Measurements from ENCODE around the gene SYNM. TPM values are rescaled to one million over a fixed set of nuclear protein-coding genes. Genes with fewer than 3 reads are reported as not detected.
"Not testable (repeated sequence)": the region's sequence is repeated elsewhere in the genome, so short reads cannot be mapped to it uniquely, and the experiment has no call there.

SYNM gene
- total and polyA plus RNA-seq, 2 experiments from 2014 or later: 0.18 to 0.97 TPM

DNA sequence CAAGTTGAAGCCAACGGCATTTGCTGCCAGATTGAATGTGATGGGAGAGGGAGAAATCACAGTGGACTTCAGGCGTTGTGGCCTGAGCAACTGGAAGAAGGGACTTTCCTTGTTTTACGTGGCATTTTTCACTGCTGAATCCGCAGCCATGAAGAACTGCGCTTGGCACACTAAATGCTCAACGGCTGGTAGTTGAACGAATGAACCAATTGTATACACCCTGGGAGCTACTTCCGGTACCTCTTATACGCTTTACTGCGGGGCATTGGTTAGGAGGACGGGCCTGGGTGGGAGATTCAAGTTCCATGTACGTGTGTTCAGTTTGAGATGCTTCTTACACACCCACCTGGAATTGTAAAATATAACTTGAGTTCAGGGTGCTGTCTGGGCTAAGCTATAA lies 5.2 kb downstream of the SYNM start:
- H3K27ac ChIP-seq: no peak overlapping the region
- H3K4me2 ChIP-seq (ENCODE audit: unreplicated experiment): no peak overlapping the region
- H3F3A ChIP-seq (ENCODE audit: insufficient read depth): no peaks in the 10 kb centered on the region
- no peaks in the 10 kb centered on the region for H3K9me2 ChIP-seq (ENCODE audit: insufficient read depth)
- in situ Hi-C loops (cut with MboI): loop anchor here (25.0 kb wide), 1 partner anchor 627 kb away; the partner anchor contains the start of gene LYSMD4
- 83 to 88% methylated on average over 12 of the region's 12 CpGs for WGBS, 2 experiments (ENCODE audit: low coverage in 1 of 2, low lambda C conversion rate in 2 of 2, missing lambda C conversion rate in 2 of 2)
- TF ChIP-seq EZH2 (IDR thresholded peaks at IDR 0.05; ENCODE audit: insufficient read depth, poor library complexity, severe bottlenecking): no peak
- TF ChIP-seq EZH2phosphoT487 (IDR thresholded peaks at IDR 0.05; ENCODE audit: insufficient read depth, low read depth): no peak
- H3K79me2 ChIP-seq (ENCODE audit: insufficient read depth): no peaks in the 10 kb centered on the region
- 0 out of 2 replicates have a peak, but pooled peaks cover 4% of the 10 kb centered on the region for H3K27me3 ChIP-seq (replicated peaks; ENCODE audit: insufficient read depth)
- no peaks in the 10 kb centered on the region for H4K20me1 ChIP-seq (ENCODE audit: insufficient read depth)
- no peaks in the 10 kb centered on the region for H3K36me3 ChIP-seq (ENCODE audit: low read depth)
- no peak overlapping the region for H2AFZ ChIP-seq
- DNase-seq: no peak
- H3K9me3 ChIP-seq (ENCODE audit: low read depth): no peaks in the 10 kb centered on the region
- H3K4me3 ChIP-seq: no peak overlapping the region
- H3K4me1 ChIP-seq (ENCODE audit: insufficient read depth): 0 out of 2 replicates have a peak, but pooled peaks cover 4% of the 10 kb centered on the region
- no peak overlapping the region for H3K9ac ChIP-seq

DNA sequence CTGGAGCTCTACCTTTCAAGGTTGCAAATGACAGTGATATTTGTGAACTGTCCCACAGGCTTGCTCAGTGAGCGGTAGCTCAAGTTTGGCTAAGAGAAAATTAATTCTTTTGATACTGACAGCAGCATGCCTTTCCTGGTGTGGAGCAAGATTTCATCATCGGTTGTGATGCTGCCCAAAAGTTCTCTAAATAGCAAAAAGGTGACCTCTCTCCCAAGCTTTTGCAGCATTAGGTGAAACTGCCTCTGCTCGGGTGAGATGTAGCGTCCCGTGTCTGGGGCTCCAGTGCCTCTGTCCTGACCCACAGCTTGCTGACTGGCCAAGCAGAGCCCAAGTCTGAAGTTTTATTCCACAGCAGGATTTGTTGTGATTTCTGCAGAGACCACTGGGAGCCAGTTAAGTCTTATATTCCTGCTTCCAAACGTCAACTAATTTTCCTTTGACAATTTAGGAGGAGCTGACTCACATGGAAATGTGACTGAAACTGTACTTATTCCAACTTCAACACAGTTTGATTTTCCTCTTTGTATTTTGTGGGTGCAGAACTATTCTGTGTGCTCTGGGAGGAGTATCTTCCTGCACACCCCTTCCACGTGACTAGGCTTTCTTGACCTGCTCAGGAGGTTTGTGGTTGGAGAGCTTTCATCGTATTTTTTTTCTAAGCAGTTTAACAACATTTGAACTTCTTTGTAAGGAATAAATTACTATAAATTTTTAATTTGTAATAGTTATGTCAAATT lies 5.9 kb downstream of the SYNM start:
- TF ChIP-seq EZH2phosphoT487 (IDR thresholded peaks at IDR 0.05; ENCODE audit: insufficient read depth, low read depth) (no peak), EZH2 (IDR thresholded peaks at IDR 0.05; ENCODE audit: insufficient read depth, poor library complexity, severe bottlenecking) (no peak)
- Histone ChIP-seq H3F3A (ENCODE audit: insufficient read depth) (no peaks in the 10 kb centered on the region), H3K9me3 (ENCODE audit: low read depth) (no peaks in the 10 kb centered on the region), H3K79me2 (ENCODE audit: insufficient read depth) (no peaks in the 10 kb centered on the region), H2AFZ (no peak overlapping the region), H3K9me2 (ENCODE audit: insufficient read depth) (no peaks in the 10 kb centered on the region), H4K20me1 (ENCODE audit: insufficient read depth) (no peaks in the 10 kb centered on the region), H3K4me1 (ENCODE audit: insufficient read depth) (0 out of 2 replicates have a peak, but pooled peaks cover 4% of the 10 kb centered on the region), H3K9ac (no peak overlapping the region), H3K4me3 (no peak overlapping the region), H3K36me3 (ENCODE audit: low read depth) (no peaks in the 10 kb centered on the region), H3K27ac (no peak overlapping the region), H3K4me2 (ENCODE audit: unreplicated experiment) (no peak overlapping the region), H3K27me3 (replicated peaks; ENCODE audit: insufficient read depth) (0 out of 2 replicates have a peak, but pooled peaks cover 4% of the 10 kb centered on the region)
- WGBS, 2 experiments (ENCODE audit: low coverage in 1 of 2, low lambda C conversion rate in 2 of 2, missing lambda C conversion rate in 2 of 2): 43 to 47% methylated on average over 8 of the region's 8 CpGs
- peak; percentile 31 for DNase-seq
- in situ Hi-C loops (cut with MboI): loop anchor here (25.0 kb wide), 1 partner anchor 627 kb away; the partner anchor contains the start of gene LYSMD4

DNA sequence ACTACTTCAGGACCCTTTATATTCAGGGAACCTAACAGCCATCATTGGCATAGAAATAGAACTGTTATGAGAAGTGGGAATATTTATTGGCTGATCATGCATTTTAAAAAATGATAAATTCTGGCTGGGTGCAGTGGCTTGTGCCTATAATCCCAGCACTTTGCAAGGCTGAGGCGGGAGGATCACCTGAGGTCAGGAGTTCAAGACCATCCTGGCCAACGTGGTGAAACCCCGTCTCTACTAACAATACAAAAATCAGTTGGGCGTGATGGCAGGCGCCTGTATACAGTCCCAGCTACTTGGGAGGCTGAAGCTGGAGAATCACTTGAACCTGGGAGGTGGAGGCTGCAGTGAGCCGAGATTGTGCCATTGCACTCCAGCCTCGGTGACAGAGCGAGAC lies 6.8 kb downstream of the SYNM start:
- H3F3A ChIP-seq (ENCODE audit: insufficient read depth); H3K9me2 ChIP-seq (ENCODE audit: insufficient read depth); H3K4me2 ChIP-seq (ENCODE audit: unreplicated experiment); H3K79me2 ChIP-seq (ENCODE audit: insufficient read depth); H2AFZ ChIP-seq; H4K20me1 ChIP-seq (ENCODE audit: insufficient read depth); H3K27me3 ChIP-seq (replicated peaks; ENCODE audit: insufficient read depth); H3K9me3 ChIP-seq (ENCODE audit: low read depth); H3K27ac ChIP-seq; H3K4me3 ChIP-seq; DNase-seq; H3K36me3 ChIP-seq (ENCODE audit: low read depth); H3K9ac ChIP-seq; H3K4me1 ChIP-seq (ENCODE audit: insufficient read depth): not testable (repeated sequence)
- in situ Hi-C loops (cut with MboI): loop anchor here (25.0 kb wide), 1 partner anchor 626 kb away; the partner anchor contains the start of gene LYSMD4
- 86 to 92% methylated on average over 8 of the region's 8 CpGs for WGBS, 2 experiments (ENCODE audit: low coverage in 1 of 2, low lambda C conversion rate in 2 of 2, missing lambda C conversion rate in 2 of 2)

DNA sequence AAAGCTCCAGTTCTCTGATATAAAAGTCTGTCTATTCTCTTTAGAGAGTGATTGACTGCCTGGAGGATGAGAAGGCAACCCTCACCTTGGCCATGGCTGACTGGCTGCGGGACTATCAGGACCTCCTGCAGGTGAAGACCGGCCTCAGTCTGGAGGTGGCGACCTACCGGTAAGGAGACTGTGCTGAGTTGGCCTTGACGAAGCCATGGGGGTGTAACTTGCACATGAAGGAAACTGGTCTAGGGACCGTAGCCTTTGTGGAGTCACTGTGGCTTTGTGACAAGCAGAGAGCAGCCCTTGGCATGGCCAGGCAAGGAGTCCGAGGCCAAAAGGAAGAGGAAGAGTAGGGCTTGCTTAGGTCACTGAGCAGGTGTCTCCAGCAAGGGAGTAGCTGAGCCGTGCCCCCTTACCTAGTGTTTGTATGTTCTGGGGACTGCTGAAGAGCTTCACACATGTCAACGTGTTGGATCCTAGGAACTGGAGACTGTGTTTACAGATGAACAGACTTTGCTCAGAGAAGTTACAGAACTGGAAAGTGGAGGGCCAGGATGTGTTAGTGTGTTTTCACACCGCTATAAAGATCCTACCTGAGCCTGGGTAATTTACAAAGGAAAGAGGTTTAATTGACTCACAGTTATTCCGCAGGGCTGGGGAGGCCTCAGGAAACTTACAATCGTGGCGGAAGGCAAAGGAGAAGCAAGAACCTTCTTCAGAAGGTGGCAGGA lies 8.8 kb downstream of the SYNM start:
- no peaks in the 10 kb centered on the region for H3K9me2 ChIP-seq (ENCODE audit: insufficient read depth)
- no peaks in the 10 kb centered on the region for H3F3A ChIP-seq (ENCODE audit: insufficient read depth)
- 0 out of 2 replicates have a peak, but pooled peaks cover 4% of the 10 kb centered on the region for H3K4me1 ChIP-seq (ENCODE audit: insufficient read depth)
- H3K36me3 ChIP-seq (ENCODE audit: low read depth): no peaks in the 10 kb centered on the region
- no peak overlapping the region for H2AFZ ChIP-seq
- H3K9ac ChIP-seq: no peak overlapping the region
- no peaks in the 10 kb centered on the region for H3K9me3 ChIP-seq (ENCODE audit: low read depth)
- no peak for TF ChIP-seq EZH2phosphoT487 (IDR thresholded peaks at IDR 0.05; ENCODE audit: insufficient read depth, low read depth)
- no peak for TF ChIP-seq EZH2 (IDR thresholded peaks at IDR 0.05; ENCODE audit: insufficient read depth, poor library complexity, severe bottlenecking)
- no peak overlapping the region for H3K4me3 ChIP-seq
- WGBS, 2 experiments (ENCODE audit: low coverage in 1 of 2, low lambda C conversion rate in 2 of 2, missing lambda C conversion rate in 2 of 2): 88 to 92% methylated on average over 13 of the region's 13 CpGs
- no peaks in the 10 kb centered on the region for H4K20me1 ChIP-seq (ENCODE audit: insufficient read depth)
- H3K27me3 ChIP-seq (replicated peaks; ENCODE audit: insufficient read depth): no peaks in the 10 kb centered on the region
- H3K79me2 ChIP-seq (ENCODE audit: insufficient read depth): no peaks in the 10 kb centered on the region
- DNase-seq: no peak
- H3K27ac ChIP-seq: no peak overlapping the region
- in situ Hi-C loops (cut with MboI): loop anchor here (25.0 kb wide), 1 partner anchor 624 kb away; the partner anchor contains the start of gene LYSMD4
- no peak overlapping the region for H3K4me2 ChIP-seq (ENCODE audit: unreplicated experiment)

Data from GM23248 (cell line).